ENCODE data around the gene EPRS1.

GRCh38 chr1:220031287-220031686, 15.0 kb downstream of the EPRS1 start:
- no peak for TF ChIP-seq POLR2A (IDR thresholded peaks at IDR 0.05; ENCODE audit: low read depth, low read length)
- no peak for TF ChIP-seq TAF1 (IDR thresholded peaks at IDR 0.05; ENCODE audit: borderline replicate concordance, low read depth, low read length)
- no peak for TF ChIP-seq POLR2AphosphoS5 (IDR thresholded peaks at IDR 0.05; ENCODE audit: low read depth, low read length)
